ENCODE data around the gene SYT5. TPM values are rescaled to one million over a fixed set of nuclear protein-coding genes. Genes with fewer than 3 reads are reported as not detected.

The SYT5 gene
- total and polyA plus RNA-seq, 2 of the 13 experiments (the other 11 are each of a cell fraction or from before 2014, with no cell fraction given) = not detected

GRCh38 chr19:55179606-55180484 lies at the start of gene SYT5 (continued):
- TF ChIP-seq EEA1 (CRISPR knock-in tag; IDR thresholded peaks at IDR 0.05; ENCODE audit: borderline replicate concordance) = 0 out of 2 replicates have a peak, but pooled peaks have one; percentile 38
- TF ChIP-seq JARID2 (CRISPR knock-in tag; IDR thresholded peaks at IDR 0.05; ENCODE audit: insufficient replicate concordance) = no peak
- peak; percentile 90; the same call in 1 of the 2 replicates for TF ChIP-seq MXD4 (CRISPR knock-in tag; IDR thresholded peaks at IDR 0.05)

- ATAC-seq = peak; percentile 14
- CTCF ChIA-PET (ENCODE audit: low intra/inter-chr PET ratio, low total read pairs) = no interaction called here
- Histone ChIP-seq H3K9ac (ENCODE audit: insufficient read depth, low read depth, low read length) (no peak overlapping the region), H3K4me3 (replicated peaks in 1 of 3; ENCODE audit: insufficient read depth in 1 of 3, low read depth in 2 of 3, low read length in 3 of 3) (no peak overlapping the region), H2AFZ (ENCODE audit: low read length) (no peak overlapping the region), H3K36me3 (replicated peaks in 1 of 2; ENCODE audit: control insufficient read depth in 1 of 2, insufficient read depth in 2 of 2, low read length in 2 of 2) (peaks cover 14 to 48% of the 10 kb centered on the region in 2 experiments), H3K79me2 (ENCODE audit: insufficient read depth, low read length) (peaks cover 4% of the 10 kb centered on the region), H3K4me2 (ENCODE audit: low read depth, low read length) (0 out of 2 replicates have a peak overlapping the region, but pooled peaks have one; percentile 88), H3K9me3 (ENCODE audit: low read length) (no peaks in the 10 kb centered on the region), H3K27me3 (ENCODE audit: control insufficient read depth in 1 of 2, insufficient read depth in 2 of 2, low read length in 2 of 2) (no peaks in the 10 kb centered on the region), H3K4me1 (ENCODE audit: insufficient read depth, low read length) (peaks cover 71% of the 10 kb centered on the region), H4K20me1 (ENCODE audit: insufficient read depth, low read length) (no peaks in the 10 kb centered on the region), H3K27ac (ENCODE audit: extremely low read length, insufficient read depth, low read length) (peak overlapping the region; percentile 76)
- no peak for FAIRE-seq
- no peak for DNase-seq (ENCODE audit: low spot score)
- POLR2A ChIA-PET = interaction anchor here (0.6 to 1.2 kb wide), 3 partner anchors 23 to 30 kb away, joined by 3 to 8 read pairs (median 5); no protein-coding TSS in a partner anchor
- BruUV-seq (replicated peaks) = TSS peak; percentile 53
- in situ Hi-C loops (cut with HindIII; ENCODE audit: extremely low pct_ligation_motif_present, low pct_unique_long_range_greater_than_20kb) (no loop called here), intact Hi-C loops (cut with micrococcal nuclease; ENCODE audit: unreplicated experiment) (no loop called here)
- 70% methylated on average over 3 of the region's 17 CpGs for WGBS (ENCODE audit: low lambda C conversion rate)
- TF ChIP-seq EEA1 (CRISPR knock-in tag; IDR thresholded peaks at IDR 0.05; ENCODE audit: borderline replicate concordance) = 0 out of 2 replicates have a peak, but pooled peaks have one; percentile 28
- peak; percentile 25; the same call in 1 of the 2 replicates for TF ChIP-seq HOXA7 (CRISPR knock-in tag; IDR thresholded peaks at IDR 0.05)
- TF ChIP-seq ZNF607 (CRISPR knock-in tag; IDR thresholded peaks at IDR 0.05; ENCODE audit: borderline replicate concordance) = 0 out of 2 replicates have a peak, but pooled peaks have one; percentile 40
- TF ChIP-seq ZNF33A (CRISPR knock-in tag; IDR thresholded peaks at IDR 0.05; ENCODE audit: borderline replicate concordance) = no peak
- TF ChIP-seq KLF15 (CRISPR knock-in tag; IDR thresholded peaks at IDR 0.05; ENCODE audit: borderline replicate concordance) = no peak
- peak; percentile 46; the same call in 1 of the 2 replicates for TF ChIP-seq MED1 (CRISPR knock-in tag; IDR thresholded peaks at IDR 0.05)
- 0 out of 2 replicates have a peak, but pooled peaks have one; percentile 32 for TF ChIP-seq GATAD2A (CRISPR knock-in tag; IDR thresholded peaks at IDR 0.05)
- TF ChIP-seq ZNF678 (CRISPR knock-in tag; IDR thresholded peaks at IDR 0.05) = no peak
- TF ChIP-seq ETV6 (CRISPR knock-in tag; conservative IDR thresholded peaks at IDR 0.05) = no peak
- TF ChIP-seq, protein P1, sequence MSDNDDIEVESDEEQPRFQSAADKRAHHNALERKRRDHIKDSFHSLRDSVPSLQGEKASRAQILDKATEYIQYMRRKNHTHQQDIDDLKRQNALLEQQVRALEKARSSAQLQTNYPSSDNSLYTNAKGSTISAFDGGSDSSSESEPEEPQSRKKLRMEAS (IDR thresholded peaks at IDR 0.05) = peak; percentile 25; the same call in 1 of the 2 replicates
- TF ChIP-seq ZBTB7A (CRISPR knock-in tag; IDR thresholded peaks at IDR 0.05) = peak; percentile 62; the same call in 1 of the 2 replicates
- peak; percentile 18; the same call in 1 of the 2 replicates for TF ChIP-seq RXRA (CRISPR knock-in tag; IDR thresholded peaks at IDR 0.05)
- TF ChIP-seq NCOA2 (CRISPR knock-in tag; IDR thresholded peaks at IDR 0.05) = 0 out of 2 replicates have a peak, but pooled peaks have one; percentile 31
- TF ChIP-seq PATZ1 (CRISPR knock-in tag; IDR thresholded peaks at IDR 0.05) = peak; percentile 50; the same call in 1 of the 2 replicates
- 0 out of 2 replicates have a peak, but pooled peaks have one; percentile 27 for TF ChIP-seq RBFOX2 (IDR thresholded peaks at IDR 0.05; ENCODE audit: low read depth, low read length)
- TF ChIP-seq HNF4A (CRISPR knock-in tag; IDR thresholded peaks at IDR 0.05) = peak; percentile 34; the same call in 1 of the 2 replicates
- TF ChIP-seq KMT2A (CRISPR knock-in tag; IDR thresholded peaks at IDR 0.05) = 0 out of 2 replicates have a peak, but pooled peaks have one; percentile 36
These were observed 49.7 kb upstream of the SYT5 start for GRCh38 chr19:55229789-55230182.
